Measurements from ENCODE around the gene ARMH1.

Gene ARMH1

DNA sequence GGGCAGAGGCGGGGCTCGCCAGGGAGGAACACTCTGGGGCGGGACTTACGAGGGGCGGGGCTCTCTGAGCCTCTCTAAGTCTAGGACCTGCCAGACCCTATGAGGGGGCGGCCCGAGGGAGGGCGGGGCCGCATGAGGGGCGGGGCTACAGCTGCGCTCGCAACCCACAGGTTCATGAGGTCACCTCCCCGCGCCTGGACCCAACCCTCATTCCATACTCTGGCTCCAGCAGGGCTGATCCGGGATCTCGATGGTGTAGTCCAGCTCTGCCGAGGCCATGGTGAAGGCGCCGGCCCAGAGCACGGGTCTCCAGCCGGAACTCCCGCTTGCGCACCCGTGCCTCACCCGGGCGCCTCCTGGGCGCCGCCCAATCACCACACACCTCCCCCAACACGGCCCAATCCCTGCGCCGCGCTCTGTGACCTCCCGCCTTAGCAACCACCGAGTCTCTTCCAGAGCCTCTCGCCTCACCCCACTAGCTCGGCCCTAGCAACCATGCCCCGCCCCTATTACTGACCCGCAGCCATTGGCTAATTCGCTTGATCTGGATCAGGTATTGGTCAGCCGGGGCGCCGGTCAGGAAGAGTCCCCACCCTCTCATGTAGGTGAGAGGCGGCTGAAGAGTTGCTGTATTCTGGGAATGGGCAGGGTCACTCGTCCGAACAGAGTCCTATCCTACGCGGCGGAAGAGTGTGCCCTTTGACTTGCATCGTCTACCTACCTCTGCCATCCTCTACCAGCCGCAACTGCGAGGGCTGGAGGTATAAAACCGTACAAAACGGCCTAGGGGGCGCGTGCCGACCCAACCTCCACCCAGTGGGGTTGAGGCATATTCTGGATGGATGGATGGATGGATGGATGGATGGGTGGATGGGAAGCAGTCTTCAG, at the start of gene ARMH1, which contains the start of gene TMEM53:
ARMH1 (plus strand) TSS at position 602 of the 888 bp plus-strand sequence. CDS start 14,984 bp downstream, outside the sequence.
TMEM53 (minus strand) TSS at position 369 of the 888 bp plus-strand sequence; CDS start at position 279, 90 bp downstream.
- ChIA-PET POLR2A (interaction anchor here (0.8 to 1.3 kb wide), 7 partner anchors 10 to 145 kb away, joined by 3 to 9 read pairs (median 3); partner anchors contain the start of gene RPS8), CTCF (interaction anchor here (0.8 to 9.2 kb wide), 12 partner anchors 9 to 64 kb away, joined by 3 to 72 read pairs (median 5); no protein-coding TSS in a partner anchor)
- DNase-seq (ENCODE audit: extremely low spot score) = peak; percentile 97
- TF ChIP-seq, protein P1, sequence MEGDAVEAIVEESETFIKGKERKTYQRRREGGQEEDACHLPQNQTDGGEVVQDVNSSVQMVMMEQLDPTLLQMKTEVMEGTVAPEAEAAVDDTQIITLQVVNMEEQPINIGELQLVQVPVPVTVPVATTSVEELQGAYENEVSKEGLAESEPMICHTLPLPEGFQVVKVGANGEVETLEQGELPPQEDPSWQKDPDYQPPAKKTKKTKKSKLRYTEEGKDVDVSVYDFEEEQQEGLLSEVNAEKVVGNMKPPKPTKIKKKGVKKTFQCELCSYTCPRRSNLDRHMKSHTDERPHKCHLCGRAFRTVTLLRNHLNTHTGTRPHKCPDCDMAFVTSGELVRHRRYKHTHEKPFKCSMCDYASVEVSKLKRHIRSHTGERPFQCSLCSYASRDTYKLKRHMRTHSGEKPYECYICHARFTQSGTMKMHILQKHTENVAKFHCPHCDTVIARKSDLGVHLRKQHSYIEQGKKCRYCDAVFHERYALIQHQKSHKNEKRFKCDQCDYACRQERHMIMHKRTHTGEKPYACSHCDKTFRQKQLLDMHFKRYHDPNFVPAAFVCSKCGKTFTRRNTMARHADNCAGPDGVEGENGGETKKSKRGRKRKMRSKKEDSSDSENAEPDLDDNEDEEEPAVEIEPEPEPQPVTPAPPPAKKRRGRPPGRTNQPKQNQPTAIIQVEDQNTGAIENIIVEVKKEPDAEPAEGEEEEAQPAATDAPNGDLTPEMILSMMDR (IDR thresholded peaks at IDR 0.05; ENCODE audit: control extremely low read depth, extremely low read depth, low read depth, missing control alignments) = no peak

DNA sequence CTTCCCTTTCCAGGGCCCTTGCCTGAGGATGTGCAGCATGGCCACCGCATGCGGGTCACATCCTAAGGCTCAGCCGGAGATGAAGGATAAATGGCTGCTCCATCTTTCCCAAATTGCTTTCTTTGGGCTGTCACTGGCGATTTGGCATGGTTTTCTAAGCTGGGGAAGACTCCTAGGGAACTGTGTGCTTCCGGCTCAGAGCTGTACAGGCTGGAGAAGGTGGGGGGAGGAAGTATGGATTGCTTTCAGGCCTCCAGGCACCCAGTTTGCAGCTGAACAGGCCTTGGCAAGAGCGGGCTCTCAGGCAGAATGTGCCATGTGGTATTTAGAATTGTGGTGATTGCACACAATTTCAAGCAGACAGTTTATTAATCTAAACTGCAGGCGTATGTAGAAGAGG, 49.2 kb upstream of the ARMH1 start:
- TF ChIP-seq, protein P1 (IDR thresholded peaks at IDR 0.05; ENCODE audit: control extremely low read depth, extremely low read depth, low read depth, missing control alignments) = no peak
- no peak for DNase-seq (ENCODE audit: extremely low spot score)
- ChIA-PET CTCF (interaction anchor here (0.7 to 3.9 kb wide), 3 partner anchors 14 to 59 kb away, joined by 3 to 13 read pairs (median 3); no protein-coding TSS in a partner anchor), POLR2A (no interaction called here)

DNA sequence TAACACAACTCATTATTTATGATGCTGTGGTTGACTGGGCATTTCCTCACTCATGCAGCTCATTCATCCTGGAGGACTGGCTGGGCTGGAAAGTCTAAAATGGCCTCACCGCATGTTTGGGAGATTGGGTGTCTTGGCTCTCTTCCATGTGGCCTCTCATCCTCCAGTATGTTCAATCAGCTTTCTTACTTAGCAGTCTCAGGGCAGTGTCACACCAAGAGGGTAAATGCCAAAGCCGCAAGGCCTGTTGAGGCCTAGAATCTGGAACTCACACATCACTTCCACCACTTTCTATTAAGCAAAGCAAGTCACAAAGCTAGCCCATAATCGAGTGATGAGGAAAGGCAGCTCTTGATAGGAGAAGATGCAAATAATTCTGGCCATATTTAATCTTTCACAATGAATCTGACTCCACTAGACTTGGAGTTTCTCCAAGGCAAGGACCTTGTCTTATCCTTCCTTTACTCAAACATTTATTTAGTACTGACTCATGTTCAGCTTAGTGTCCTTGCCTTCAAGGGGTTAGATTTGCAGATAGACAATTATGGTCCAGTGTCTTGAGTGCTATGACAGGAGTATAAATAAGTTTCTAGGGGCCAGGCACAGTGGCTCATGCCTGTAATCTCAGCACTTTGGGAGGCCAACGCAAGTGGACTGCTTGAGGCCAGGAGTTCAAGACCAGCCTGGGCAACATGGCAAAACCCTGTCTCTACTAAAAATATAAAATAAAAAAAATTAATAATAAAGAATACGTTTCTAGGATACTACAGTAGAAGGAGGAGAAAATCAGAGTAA, 45.4 kb upstream of the ARMH1 start:
- DNase-seq (ENCODE audit: extremely low spot score) = no peak
- TF ChIP-seq, protein P1 (IDR thresholded peaks at IDR 0.05; ENCODE audit: control extremely low read depth, extremely low read depth, low read depth, missing control alignments) = no peak
- POLR2A ChIA-PET = no interaction called here
- CTCF ChIA-PET = interaction anchor here (1.1 to 6.8 kb wide), 5 partner anchors 13 to 26 kb away, joined by 3 to 34 read pairs (median 5); no protein-coding TSS in a partner anchor

DNA sequence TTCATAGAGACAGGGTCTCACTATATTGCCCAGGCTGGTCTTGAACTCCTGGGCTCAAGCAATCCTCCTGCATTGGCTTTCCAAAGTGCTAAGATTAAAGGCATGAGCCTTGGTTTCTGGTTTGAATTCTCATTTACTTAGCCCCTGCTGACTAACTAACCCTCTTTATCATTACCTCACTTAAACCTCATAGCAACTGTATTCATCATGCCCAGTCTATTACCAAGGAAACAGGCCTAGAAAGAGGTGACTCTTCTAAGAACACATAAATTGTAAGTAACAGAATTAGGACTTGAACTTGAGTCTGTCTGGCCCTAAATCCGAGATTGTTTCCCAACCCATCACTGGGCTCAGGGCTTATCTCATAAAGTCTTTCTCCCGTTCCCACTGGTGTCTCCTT, 44.4 kb upstream of the ARMH1 start:
- TF ChIP-seq, protein P1 (IDR thresholded peaks at IDR 0.05; ENCODE audit: control extremely low read depth, extremely low read depth, low read depth, missing control alignments) = no peak
- CTCF ChIA-PET = interaction anchor here (2.0 to 13.8 kb wide), 3 partner anchors 19 to 22 kb away, joined by 11 to 204 read pairs (median 34); no protein-coding TSS in a partner anchor
- DNase-seq (ENCODE audit: extremely low spot score) = no peak
- POLR2A ChIA-PET = no interaction called here

DNA sequence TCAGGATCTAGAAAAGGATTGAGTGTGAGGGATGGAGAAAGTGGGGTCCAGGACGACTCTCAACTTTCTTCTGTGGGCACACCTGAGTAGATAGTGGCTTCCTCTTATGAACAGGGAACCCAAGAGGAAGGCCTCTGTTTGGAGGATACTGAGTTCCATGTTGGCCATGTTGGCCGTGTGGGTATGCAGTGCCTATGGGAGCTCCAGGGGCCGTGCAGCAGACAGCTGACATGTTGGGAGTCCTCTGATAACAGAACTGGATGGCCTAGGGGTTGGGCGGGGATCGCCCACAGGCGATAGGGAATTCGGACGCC, 43.2 kb upstream of the ARMH1 start:
- no peak for DNase-seq (ENCODE audit: extremely low spot score)
- POLR2A ChIA-PET = interaction anchor here (0.6 to 1.4 kb wide), 7 partner anchors 12 to 419 kb away, joined by 3 to 4 read pairs (median 3); partner anchors contain the start of genes ARMH1 and TMEM53
- CTCF ChIA-PET = interaction anchor here (0.6 to 13.8 kb wide), 6 partner anchors 10 to 413 kb away, joined by 3 to 204 read pairs (median 9); partner anchors contain the start of gene PLK3
- TF ChIP-seq, protein P1 (IDR thresholded peaks at IDR 0.05; ENCODE audit: control extremely low read depth, extremely low read depth, low read depth, missing control alignments) = no peak
